GM12872 (cell line): ENCODE data around the gene CLCN1.

Experiments
- CTCF ChIP-seq: IDR thresholded peaks from 3 replicates; pipeline ENCODE4 v1.5.1; 2011; ENCODE audit warnings: low read depth, mild to moderate bottlenecking, low read length, moderate library complexity; ENCODE audit not compliant: insufficient read depth

Gene CLCN1

GRCh38 chr7:143388491-143389101, 72.7 kb downstream of the CLCN1 start:
- no peak for TF ChIP-seq CTCF

- no peak for TF ChIP-seq CTCF
Measured at GRCh38 chr7:143389316-143390103, 73.6 kb downstream of the CLCN1 start.

- TF ChIP-seq CTCF = no peak
Measured at GRCh38 chr7:143390104-143390772, 74.3 kb downstream of the CLCN1 start.

- no peak for TF ChIP-seq CTCF
Measured at GRCh38 chr7:143390773-143391317, 74.9 kb downstream of the CLCN1 start.

GRCh38 chr7:143391462-143392404, 75.8 kb downstream of the CLCN1 start:
- no peak for TF ChIP-seq CTCF

- no peak for TF ChIP-seq CTCF
Measured at GRCh38 chr7:143392875-143393266, 77.0 kb downstream of the CLCN1 start.
